Endothelial cell of umbilical vein (primary cell): Measurements from ENCODE around the gene TNFAIP8. TPM values are rescaled to one million over a fixed set of nuclear protein-coding genes. Genes with fewer than 3 reads are reported as not detected.

ENCODE experiments used
- BruUV-seq: library from RNA; stranded (reverse); fragments of 400-500 nt; replicated peaks from 2 replicates; lab custom pipeline; 2021; lab: Mats Ljungman, UMichigan
- CTCF ChIA-PET: fragments of 300-600, 350-600 bp; sonication (Branson Sonifier 250); formaldehyde crosslinking; loops from one replicate; lab custom pipeline; 2021; ENCODE audit warnings: antibody characterized with exemption, inconsistent platforms; lab: Charles Lee
- POLR2A ChIA-PET: fragments of 300-600, 350-600 bp; sonication (Branson Sonifier 250); formaldehyde crosslinking; loops from one replicate; lab custom pipeline; 2021; ENCODE audit warnings: antibody characterized with exemption, inconsistent platforms; lab: Charles Lee
- DNase-seq: peaks from one replicate; pipeline ENCODE4 v3.0.0-alpha.2; 2011; ENCODE audit warnings: low read depth, low spot score
- FAIRE-seq: peaks from 2 replicates; lab custom pipeline; 2011; peaks lifted over from hg19 to GRCh38; lab: Jason Lieb, UNC
- H2AFZ ChIP-seq: 2 replicates; pipeline ENCODE4 v1.6.0; 2012; ENCODE audit warnings: low read depth, low read length, control low read depth, inconsistent platforms
- H3K27ac ChIP-seq: 2 replicates; pipeline ENCODE4 v1.5.1; 2011; ENCODE audit warnings: low read depth, mild to moderate bottlenecking, control low read depth, low read length, moderate library complexity; ENCODE audit not compliant: insufficient read depth
- H3K27me3 ChIP-seq, 2 experiments: 2 replicates each; pipeline versions ENCODE4 v1.6.0 to v1.6.1; 2011; ENCODE audit warnings: low read length in 2 of 2, mixed read lengths in 1 of 2; ENCODE audit not compliant: control insufficient read depth in 2 of 2, insufficient read depth in 2 of 2
- H3K36me3 ChIP-seq, 2 experiments: 2 replicates in 1 of 2; 3 replicates in 1 of 2; pipeline ENCODE4 v1.5.1; 2011; ENCODE audit warnings: low read length in 2 of 2, mild to moderate bottlenecking in 1 of 2, moderate library complexity in 1 of 2; ENCODE audit not compliant: control insufficient read depth in 2 of 2, insufficient read depth in 2 of 2; ENCODE audit errors: extremely low read depth in 1 of 2
- H3K4me1 ChIP-seq: 3 replicates; pipeline ENCODE4 v1.5.1; 2011; ENCODE audit warnings: mild to moderate bottlenecking, low read length; ENCODE audit not compliant: control insufficient read depth, insufficient read depth; ENCODE audit errors: extremely low read depth
- H3K4me2 ChIP-seq: 2 replicates; pipeline ENCODE4 v1.6.1; 2011; ENCODE audit warnings: low read length, control low read depth, mixed read lengths; ENCODE audit not compliant: insufficient read depth
- H3K4me3 ChIP-seq, 3 experiments: fragments of 200-600 bp in 1 of 3; sonication (generic), shearing (Covaris generic) in 1 of 3; replicated peaks in 1 of 3; 2 replicates each; pipeline ENCODE4 v1.5.1; 2011 to 2016; ENCODE audit warnings: control low read depth in 3 of 3, low read length in 3 of 3, mild to moderate bottlenecking in 2 of 3, inconsistent platforms in 1 of 3, low read depth in 1 of 3, moderate library complexity in 1 of 3; ENCODE audit not compliant: insufficient read depth in 1 of 3
- H3K79me2 ChIP-seq: 2 replicates; pipeline ENCODE4 v1.6.0; 2012; ENCODE audit warnings: low read length, inconsistent platforms; ENCODE audit not compliant: control insufficient read depth, insufficient read depth
- H3K9ac ChIP-seq: replicated peaks from 2 replicates; pipeline ENCODE3; 2011; ENCODE audit warnings: low read length, control low read depth; ENCODE audit not compliant: insufficient read depth; ENCODE audit errors: extremely low read depth
- H3K9me1 ChIP-seq: replicated peaks from 3 replicates; pipeline ENCODE4 v1.6.0; 2011; ENCODE audit warnings: mild to moderate bottlenecking, low read length; ENCODE audit not compliant: control insufficient read depth, insufficient read depth; ENCODE audit errors: extremely low read depth
- H3K9me3 ChIP-seq: replicated peaks from 2 replicates; pipeline ENCODE4 v1.5.1; 2012; ENCODE audit warnings: low read length, inconsistent platforms; ENCODE audit not compliant: control insufficient read depth, insufficient read depth
- H4K20me1 ChIP-seq: replicated peaks from 2 replicates; pipeline ENCODE3; 2011; ENCODE audit warnings: mild to moderate bottlenecking, low read length; ENCODE audit not compliant: control insufficient read depth, insufficient read depth; ENCODE audit errors: extremely low read depth
- EZH2 ChIP-seq: IDR thresholded peaks from 2 replicates; pipeline ENCODE4 v1.6.1; 2012; ENCODE audit warnings: borderline replicate concordance, low read depth, mild to moderate bottlenecking, moderate library complexity, low read length, inconsistent platforms; ENCODE audit not compliant: severe bottlenecking
- FOS ChIP-seq: IDR thresholded peaks from 2 replicates; pipeline ENCODE4 v1.6.1; 2011; ENCODE audit warnings: mild to moderate bottlenecking, low read length, moderate library complexity, borderline replicate concordance; ENCODE audit not compliant: insufficient read depth
- GATA2 ChIP-seq: IDR thresholded peaks from 2 replicates; pipeline ENCODE4 v1.7.0; 2011; ENCODE audit warnings: low read depth, mild to moderate bottlenecking, moderate library complexity, mixed read lengths, low read length; ENCODE audit not compliant: insufficient read length, insufficient read depth
- JUN ChIP-seq: IDR thresholded peaks from 2 replicates; pipeline ENCODE4 v1.6.1; 2011; ENCODE audit warnings: borderline replicate concordance, low read depth; ENCODE audit not compliant: insufficient read length, insufficient read depth
- MYC ChIP-seq: IDR thresholded peaks from one replicate; pipeline ENCODE4 v1.6.1; 2011; ENCODE audit warnings: mild to moderate bottlenecking, low read depth, low read length
- POLR2A ChIP-seq: IDR thresholded peaks from 2 replicates; pipeline ENCODE4 v1.6.1; 2012; ENCODE audit warnings: low read depth, mild to moderate bottlenecking, control low read depth, low read length
- POLR2AphosphoS5 ChIP-seq: IDR thresholded peaks from 2 replicates; pipeline ENCODE4 v1.6.1; 2012; ENCODE audit warnings: low read depth, mild to moderate bottlenecking, control low read depth, low read length, moderate library complexity; ENCODE audit not compliant: insufficient read depth
- dilution Hi-C: fragments of 300-500 bp; cut with MboI; formaldehyde crosslinking; loops from one replicate; pipeline ENCODE4 v1.15.0; 2019; ENCODE audit warnings: low sequenced_read_pairs; ENCODE audit not compliant: extremely low pct_ligation_motif_present
- intact Hi-C: fragments of 100-400 bp; cut with micrococcal nuclease; formaldehyde crosslinking; loops from one replicate; pipeline ENCODE4 v1.10.0; 2022
- polyA plus RNA-seq, 4 experiments: library from polyadenylated mRNA; depleted of rRNA in 3 of 4; stranded (reverse) in 3 of 4; unstranded in 1 of 4; fragments of >200 nt; gene quantifications; 2 replicates each; pipeline versions ENCODE4 v1.2.1 to v1.2.3, GENCODE V29; 2011 to 2012; ENCODE audit warnings: missing spikeins in 1 of 4
- total RNA-seq: library from RNA; stranded (reverse); gene quantifications from 2 replicates; pipeline ENCODE4 v1.2.3, GENCODE V29; 2021
- TF ChIP-seq, protein P1 (sequence below), 2 donors: IDR thresholded peaks; 1 replicate in 1 of 2; 2 replicates in 1 of 2; pipeline ENCODE4 v1.5.1; 2011; ENCODE audit warnings: low read length in 2 of 2, mild to moderate bottlenecking in 2 of 2, moderate library complexity in 2 of 2, control low read depth in 1 of 2, inconsistent platforms in 1 of 2, low read depth in 1 of 2; ENCODE audit not compliant: insufficient read depth in 1 of 2; ENCODE audit errors: extremely low read depth in 1 of 2
- TF ChIP-seq, protein P2 (sequence below): IDR thresholded peaks from 2 replicates; pipeline ENCODE4 v1.6.1; 2011; ENCODE audit not compliant: insufficient read depth, insufficient read length

TNFAIP8 gene
- total and polyA plus RNA-seq, 2 donors (not counting 3 experiments of a cell fraction or from before 2014, with no cell fraction given) = 4.7 to 7.4 TPM

DNA sequence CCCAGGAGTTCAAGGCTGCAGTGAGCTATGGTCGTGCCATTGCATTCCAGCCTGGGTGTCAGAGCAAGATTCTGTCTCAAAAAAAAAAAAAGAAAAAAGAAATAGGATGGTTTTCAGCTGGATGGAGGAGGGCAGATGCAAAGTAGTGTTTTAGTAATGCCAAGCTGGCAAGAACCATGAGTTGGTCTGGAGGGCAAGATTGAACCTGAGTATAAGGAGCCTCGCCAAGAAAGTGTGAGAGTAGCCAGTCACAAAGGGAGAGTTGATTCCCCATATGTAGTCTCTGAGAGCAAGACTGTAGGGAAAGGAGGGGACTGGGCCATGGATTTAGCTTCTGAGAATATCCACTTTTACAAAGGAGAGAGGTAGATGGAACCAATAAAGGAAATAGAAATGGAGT, 6.9 kb downstream of the TNFAIP8 start:
- no peaks in the 10 kb centered on the region for H3K9me1 ChIP-seq
- H3K4me3 ChIP-seq = no peak overlapping the region
- intact Hi-C loops (no loop called here), dilution Hi-C loops (no loop called here)
- ChIA-PET POLR2A (no interaction called here), CTCF (interaction anchor here (1.0 to 3.0 kb wide), 3 partner anchors 16 to 50 kb away, joined by 3 to 16 read pairs (median 3); no protein-coding TSS in a partner anchor)
- no peak overlapping the region for H3K9ac ChIP-seq
- no peak for TF ChIP-seq JUN
- TF ChIP-seq POLR2AphosphoS5 = no peak
- TF ChIP-seq, protein P1, sequence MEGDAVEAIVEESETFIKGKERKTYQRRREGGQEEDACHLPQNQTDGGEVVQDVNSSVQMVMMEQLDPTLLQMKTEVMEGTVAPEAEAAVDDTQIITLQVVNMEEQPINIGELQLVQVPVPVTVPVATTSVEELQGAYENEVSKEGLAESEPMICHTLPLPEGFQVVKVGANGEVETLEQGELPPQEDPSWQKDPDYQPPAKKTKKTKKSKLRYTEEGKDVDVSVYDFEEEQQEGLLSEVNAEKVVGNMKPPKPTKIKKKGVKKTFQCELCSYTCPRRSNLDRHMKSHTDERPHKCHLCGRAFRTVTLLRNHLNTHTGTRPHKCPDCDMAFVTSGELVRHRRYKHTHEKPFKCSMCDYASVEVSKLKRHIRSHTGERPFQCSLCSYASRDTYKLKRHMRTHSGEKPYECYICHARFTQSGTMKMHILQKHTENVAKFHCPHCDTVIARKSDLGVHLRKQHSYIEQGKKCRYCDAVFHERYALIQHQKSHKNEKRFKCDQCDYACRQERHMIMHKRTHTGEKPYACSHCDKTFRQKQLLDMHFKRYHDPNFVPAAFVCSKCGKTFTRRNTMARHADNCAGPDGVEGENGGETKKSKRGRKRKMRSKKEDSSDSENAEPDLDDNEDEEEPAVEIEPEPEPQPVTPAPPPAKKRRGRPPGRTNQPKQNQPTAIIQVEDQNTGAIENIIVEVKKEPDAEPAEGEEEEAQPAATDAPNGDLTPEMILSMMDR (IDR thresholded peaks at IDR 0.05; ENCODE audit: extremely low read depth in 1 of 2, insufficient read depth in 1 of 2, low read depth in 1 of 2, low read length in 2 of 2) = no peak
- TF ChIP-seq GATA2 = no peak
- no peak for TF ChIP-seq POLR2A
- TF ChIP-seq FOS = no peak
- TF ChIP-seq, protein P2, sequence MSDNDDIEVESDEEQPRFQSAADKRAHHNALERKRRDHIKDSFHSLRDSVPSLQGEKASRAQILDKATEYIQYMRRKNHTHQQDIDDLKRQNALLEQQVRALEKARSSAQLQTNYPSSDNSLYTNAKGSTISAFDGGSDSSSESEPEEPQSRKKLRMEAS = no peak
- TF ChIP-seq MYC = no peak
- no peak for TF ChIP-seq EZH2
- no peak for DNase-seq
- no TSS peak for BruUV-seq
- H2AFZ ChIP-seq = no peak overlapping the region
- H3K27me3 ChIP-seq = no peaks in the 10 kb centered on the region
- H3K79me2 ChIP-seq = no peaks in the 10 kb centered on the region
- H3K36me3 ChIP-seq = no peaks in the 10 kb centered on the region
- no peaks in the 10 kb centered on the region for H3K9me3 ChIP-seq
- H3K4me2 ChIP-seq = no peak overlapping the region
- H4K20me1 ChIP-seq = no peaks in the 10 kb centered on the region
- no peak overlapping the region for H3K27ac ChIP-seq
- H3K4me1 ChIP-seq = peaks cover 4% of the 10 kb centered on the region
- FAIRE-seq = no peak
